ENCODE measurements around the gene FRRS1.

- TF ChIP-seq POLR2AphosphoS5 (IDR thresholded peaks at IDR 0.05; ENCODE audit: borderline replicate concordance, low read depth, low read length) (no peak), EZH2 (IDR thresholded peaks at IDR 0.05) (no peak)
Measured at GRCh38 chr1:99669821-99670220, 96.6 kb downstream of the FRRS1 start.
